ENCODE results near the gene DGKG.

DGKG gene

GRCh38 chr3:186132487-186132886 is 229.5 kb downstream of the DGKG start:
- no peak for DNase-seq

GRCh38 chr3:186129206-186129605 is 232.8 kb downstream of the DGKG start:
- no peak for DNase-seq

GRCh38 chr3:186128158-186128557 is 233.9 kb downstream of the DGKG start:
- DNase-seq = peak; percentile 69

- DNase-seq = no peak
These were observed 234.6 kb downstream of the DGKG start for GRCh38 chr3:186127463-186127862.

- DNase-seq = no peak
These were observed 236.9 kb downstream of the DGKG start for GRCh38 chr3:186125118-186125517.

GRCh38 chr3:186124592-186124991 is 237.4 kb downstream of the DGKG start:
- no peak for DNase-seq

- DNase-seq = no peak
These were observed 239.0 kb downstream of the DGKG start for GRCh38 chr3:186123012-186123411.

- DNase-seq = peak; percentile 83
These were observed 240.1 kb downstream of the DGKG start for GRCh38 chr3:186121968-186122367.

- DNase-seq = no peak
These were observed 240.8 kb downstream of the DGKG start for GRCh38 chr3:186121278-186121677.

- no peak for DNase-seq
These were observed 242.5 kb downstream of the DGKG start for GRCh38 chr3:186119499-186119898.

- no peak for DNase-seq
These were observed 243.3 kb downstream of the DGKG start for GRCh38 chr3:186118692-186119091.

- DNase-seq = no peak
These were observed 244.4 kb downstream of the DGKG start for GRCh38 chr3:186117521-186118134.

- no peak for DNase-seq
These were observed 246.6 kb downstream of the DGKG start for GRCh38 chr3:186115239-186115996.

GRCh38 chr3:186110975-186111974 is 250.8 kb downstream of the DGKG start:
- no peak for DNase-seq

GRCh38 chr3:186109897-186110803 is 251.9 kb downstream of the DGKG start:
- DNase-seq = peak; percentile 66

GRCh38 chr3:186108941-186109865 is 252.8 kb downstream of the DGKG start, which contains the start of gene ETV5:
Gene ETV5 (minus strand): TSS chr3:186109089. CDS start chr3:186105868, 3,221 bp downstream.
- peak; percentile 100 for DNase-seq

- DNase-seq = peak; percentile 88
These were observed 253.7 kb downstream of the DGKG start for GRCh38 chr3:186108106-186108940.

- peak; percentile 90 for DNase-seq
These were observed 254.6 kb downstream of the DGKG start for GRCh38 chr3:186107215-186108105.

- no peak for DNase-seq
These were observed 256.5 kb downstream of the DGKG start for GRCh38 chr3:186105543-186105942.

All from islet precursor cell (in vitro differentiated cells).